GM21360 (cell line): ENCODE data around the gene FBL.
"Not testable (repeated sequence)": the region's sequence is repeated elsewhere in the genome, so short reads cannot be mapped to it uniquely, and the experiment has no call there.

Experiments
- ATAC-seq: cut with Tn5 transposase; IDR thresholded peaks from one replicate; pipeline ENCODE4 v1.9.1; 2021; ENCODE audit warnings: mild to moderate bottlenecking, moderate library complexity; ENCODE audit not compliant: unreplicated experiment

FBL gene

GRCh38 chr19:39825531-39826076 lies 20.6 kb downstream of the FBL start:
- no peak for ATAC-seq

GRCh38 chr19:39825093-39825463 lies 21.1 kb downstream of the FBL start:
- no peak for ATAC-seq

- peak; percentile 69 for ATAC-seq
Measured at GRCh38 chr19:39824143-39825092, 21.8 kb downstream of the FBL start.

GRCh38 chr19:39823686-39824085 lies 22.5 kb downstream of the FBL start:
- ATAC-seq = no peak

GRCh38 chr19:39820696-39821095 lies 25.5 kb downstream of the FBL start:
- ATAC-seq = no peak

GRCh38 chr19:39819786-39820185 lies 26.4 kb downstream of the FBL start:
- no peak for ATAC-seq

GRCh38 chr19:39818626-39819097 lies 27.5 kb downstream of the FBL start:
- no peak for ATAC-seq

GRCh38 chr19:39817888-39818561 lies 28.2 kb downstream of the FBL start:
- no peak for ATAC-seq

GRCh38 chr19:39816287-39817048 lies 29.7 kb downstream of the FBL start:
- no peak for ATAC-seq

GRCh38 chr19:39814595-39814994 lies 31.6 kb downstream of the FBL start:
- no peak for ATAC-seq

GRCh38 chr19:39814111-39814510 lies 32.1 kb downstream of the FBL start:
- ATAC-seq = not testable (repeated sequence)

- ATAC-seq = no peak
Measured at GRCh38 chr19:39813264-39813993, 32.8 kb downstream of the FBL start.

GRCh38 chr19:39811064-39811463 lies 35.1 kb downstream of the FBL start:
- no peak for ATAC-seq

GRCh38 chr19:39810424-39810823 lies 35.8 kb downstream of the FBL start:
- no peak for ATAC-seq

- ATAC-seq = no peak
Measured at GRCh38 chr19:39809368-39809767, 36.8 kb downstream of the FBL start.

GRCh38 chr19:39808688-39809087 lies 37.5 kb downstream of the FBL start:
- ATAC-seq = not testable (repeated sequence)

GRCh38 chr19:39807846-39808364 lies 38.3 kb downstream of the FBL start:
- no peak for ATAC-seq

GRCh38 chr19:39805104-39805503 lies 41.1 kb downstream of the FBL start:
- no peak for ATAC-seq

- ATAC-seq = no peak
Measured at GRCh38 chr19:39802958-39803357, 43.2 kb downstream of the FBL start.

GRCh38 chr19:39797083-39797482 lies 49.1 kb downstream of the FBL start:
- ATAC-seq = no peak
